Femur (tissue), 1 donor: Measurements from ENCODE around the gene CELA3B.
"Not testable (repeated sequence)": the region's sequence is repeated elsewhere in the genome, so short reads cannot be mapped to it uniquely, and the experiment has no call there.

Source experiments
- DNase-seq: peaks from one replicate; pipeline ENCODE4 v3.0.0-alpha.2; 2017

Gene CELA3B, protein sequence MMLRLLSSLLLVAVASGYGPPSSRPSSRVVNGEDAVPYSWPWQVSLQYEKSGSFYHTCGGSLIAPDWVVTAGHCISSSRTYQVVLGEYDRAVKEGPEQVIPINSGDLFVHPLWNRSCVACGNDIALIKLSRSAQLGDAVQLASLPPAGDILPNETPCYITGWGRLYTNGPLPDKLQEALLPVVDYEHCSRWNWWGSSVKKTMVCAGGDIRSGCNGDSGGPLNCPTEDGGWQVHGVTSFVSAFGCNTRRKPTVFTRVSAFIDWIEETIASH

DNA sequence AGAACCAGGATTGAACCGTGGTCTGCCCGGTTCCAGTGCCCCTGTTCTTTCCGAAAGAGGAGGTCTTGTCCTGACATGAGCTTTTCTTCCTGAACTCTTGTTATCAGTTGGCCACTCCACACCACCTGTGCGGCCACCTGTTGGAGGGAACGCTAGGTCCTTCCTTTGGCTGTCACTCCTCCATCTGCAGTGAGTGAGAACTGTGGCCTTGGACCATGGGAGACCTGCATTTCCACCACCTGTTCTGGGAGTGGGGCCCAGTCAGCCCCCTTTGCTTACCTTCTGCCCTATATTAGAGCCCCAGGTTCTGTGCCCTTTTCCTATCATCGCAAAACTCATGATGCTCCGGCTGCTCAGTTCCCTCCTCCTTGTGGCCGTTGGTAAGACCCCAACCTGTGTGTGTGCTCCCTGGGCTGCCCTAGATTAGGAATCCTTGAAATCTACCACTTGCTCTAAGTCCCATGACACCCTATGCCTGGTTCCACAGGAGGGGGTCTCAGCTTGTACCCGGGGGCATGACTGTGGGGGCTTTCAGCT lies at the start of gene CELA3B:
CELA3B (plus strand) TSS at position 320 of the 537 bp plus-strand sequence; CDS start at position 338, 18 bp downstream.
- not testable (repeated sequence) for DNase-seq

DNA sequence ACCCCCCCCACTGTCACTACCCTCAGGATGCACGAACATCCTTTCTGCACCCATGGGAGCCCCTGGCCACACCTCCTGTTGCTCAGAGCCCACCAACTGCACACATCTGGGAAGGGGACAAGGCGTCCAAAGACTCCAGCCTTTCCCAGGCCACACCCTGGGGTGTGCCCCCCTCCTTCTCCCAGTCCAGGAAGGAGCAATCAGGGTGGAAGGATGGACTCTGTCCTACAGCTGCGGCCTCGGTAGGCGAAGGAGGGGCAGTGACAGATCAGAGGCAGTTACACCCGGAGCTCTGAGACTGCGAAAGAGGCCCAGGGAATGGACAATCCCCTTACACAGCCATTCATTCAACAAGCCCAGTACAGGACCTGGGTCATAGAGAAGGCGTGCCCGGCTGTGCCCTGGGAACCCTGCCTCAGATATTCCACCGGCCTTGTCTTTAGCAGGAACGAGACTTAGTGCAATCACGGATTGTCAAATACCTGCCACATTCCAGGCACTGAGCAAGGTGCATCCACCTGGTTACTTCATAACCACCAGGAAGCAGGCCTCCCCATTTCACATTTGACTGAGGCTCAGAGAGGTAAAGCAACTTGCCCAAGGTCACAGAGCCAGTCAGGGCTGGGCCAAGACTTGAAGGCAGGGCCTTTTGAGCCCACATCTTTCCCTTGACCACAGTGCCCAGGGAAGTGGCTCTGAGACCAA lies 49.1 kb upstream of the CELA3B start:
- peak; percentile 72 for DNase-seq

DNA sequence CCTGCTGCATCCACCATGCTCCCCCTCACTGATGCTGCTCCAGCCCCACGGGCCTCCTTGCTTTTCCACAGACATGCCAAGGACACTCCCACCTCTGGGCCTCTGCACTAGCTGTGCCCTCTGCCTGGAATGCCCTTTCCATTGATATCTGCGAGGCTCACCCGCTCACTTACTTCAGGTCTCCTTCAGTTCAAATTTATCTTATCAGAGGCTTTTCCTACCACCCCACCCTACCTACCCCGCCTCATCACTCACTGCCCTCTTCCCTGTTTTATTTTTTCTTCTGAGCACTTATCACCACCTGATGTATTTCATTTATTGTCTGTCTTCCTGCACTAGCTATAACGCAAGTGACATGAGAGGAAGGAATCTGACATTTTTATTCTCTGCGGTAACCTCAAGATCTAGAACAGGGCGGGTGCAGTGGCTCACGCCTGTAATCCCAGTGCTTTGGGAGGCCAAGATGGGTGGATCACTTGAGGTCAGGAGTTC lies 46.7 kb upstream of the CELA3B start:
- no peak for DNase-seq

DNA sequence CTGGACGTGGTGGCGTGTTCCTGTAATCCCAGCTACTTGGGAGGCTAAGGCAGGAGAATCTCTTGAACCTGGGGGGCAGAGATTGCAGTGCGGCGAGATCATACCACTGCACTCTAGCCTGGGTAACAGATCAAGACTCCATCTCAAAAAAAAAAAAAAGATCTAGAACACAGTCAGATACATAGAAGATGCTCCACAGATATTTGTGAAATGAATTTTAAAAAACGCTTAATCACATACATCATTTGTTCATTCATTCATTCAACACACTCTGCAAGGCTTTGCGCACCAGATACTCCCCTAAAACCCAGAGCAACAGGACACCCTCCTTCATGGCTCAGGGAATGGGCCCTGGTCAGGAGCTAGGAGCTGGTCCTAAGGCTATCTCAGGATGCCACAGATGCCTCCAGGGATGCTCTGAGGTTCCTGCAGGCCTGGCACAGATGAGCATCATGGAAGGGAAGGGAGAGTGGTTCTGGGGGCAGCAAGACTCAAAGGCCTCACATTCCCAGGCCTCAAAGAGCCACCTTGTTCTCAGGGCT lies 46.1 kb upstream of the CELA3B start:
- DNase-seq, result no peak

DNA sequence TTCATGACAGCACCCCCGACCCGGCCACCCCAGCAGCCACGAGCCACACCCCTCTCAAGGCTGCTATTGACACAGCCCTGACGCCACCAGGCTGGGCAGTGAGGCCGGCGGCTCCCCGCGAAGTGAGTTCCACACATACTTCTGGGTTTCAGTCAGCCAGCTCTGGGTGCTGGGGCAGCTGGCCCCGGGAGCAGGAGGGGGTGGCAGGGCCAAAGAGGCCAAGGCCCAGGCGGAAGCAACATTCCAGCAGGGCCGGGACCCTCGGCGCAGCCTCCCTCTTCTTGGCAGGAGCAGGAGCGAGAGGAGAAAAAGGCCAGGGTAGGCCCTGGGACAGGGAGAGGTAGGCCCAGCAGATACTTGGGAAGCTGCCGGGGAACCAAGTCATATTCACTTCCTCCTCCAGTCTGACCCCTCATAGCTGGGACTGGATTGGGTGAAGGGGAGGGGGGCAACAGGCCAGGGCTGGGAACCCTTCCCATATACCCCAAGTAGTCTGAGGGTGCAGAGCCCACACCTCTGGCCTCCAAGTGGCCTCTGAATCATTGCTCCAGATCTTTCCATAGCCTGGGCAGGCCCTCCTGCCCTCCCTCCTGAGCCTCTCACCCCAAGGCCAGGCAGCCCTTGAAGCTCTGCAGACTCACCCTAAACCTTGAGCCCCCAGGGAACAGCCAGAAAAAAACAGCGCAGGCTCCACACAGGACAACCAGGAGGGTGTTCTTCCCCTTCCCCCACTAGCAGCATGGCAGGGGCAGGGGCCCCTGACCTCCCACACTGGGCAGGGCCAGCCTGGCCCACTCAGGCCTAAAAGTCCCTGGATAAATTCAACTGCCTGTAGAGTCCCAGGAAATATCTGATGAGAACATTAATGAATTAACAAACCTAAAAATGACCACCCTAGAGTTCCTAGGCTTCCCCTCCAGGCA lies 45.4 kb upstream of the CELA3B start:
- DNase-seq, result peak; percentile 79

DNA sequence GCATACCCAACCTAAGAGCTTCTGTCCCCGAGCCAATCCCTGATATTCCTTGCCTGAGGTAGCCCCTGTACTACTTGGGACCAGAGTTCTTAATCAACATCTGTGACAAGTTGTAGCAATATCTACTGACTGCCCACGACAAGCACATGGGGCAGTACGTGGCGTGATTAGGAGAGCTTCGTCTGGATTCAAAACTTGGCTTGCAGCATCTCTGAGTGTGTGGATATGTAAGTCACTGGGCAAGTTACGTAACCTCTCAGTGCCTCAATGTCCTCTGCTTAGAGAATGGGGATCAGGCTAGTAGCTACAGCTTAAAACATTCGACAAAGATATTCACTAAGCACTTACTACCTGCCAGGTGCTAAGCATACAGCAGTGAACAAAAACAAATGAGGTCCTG lies 44.7 kb upstream of the CELA3B start:
- DNase-seq, result no peak

DNA sequence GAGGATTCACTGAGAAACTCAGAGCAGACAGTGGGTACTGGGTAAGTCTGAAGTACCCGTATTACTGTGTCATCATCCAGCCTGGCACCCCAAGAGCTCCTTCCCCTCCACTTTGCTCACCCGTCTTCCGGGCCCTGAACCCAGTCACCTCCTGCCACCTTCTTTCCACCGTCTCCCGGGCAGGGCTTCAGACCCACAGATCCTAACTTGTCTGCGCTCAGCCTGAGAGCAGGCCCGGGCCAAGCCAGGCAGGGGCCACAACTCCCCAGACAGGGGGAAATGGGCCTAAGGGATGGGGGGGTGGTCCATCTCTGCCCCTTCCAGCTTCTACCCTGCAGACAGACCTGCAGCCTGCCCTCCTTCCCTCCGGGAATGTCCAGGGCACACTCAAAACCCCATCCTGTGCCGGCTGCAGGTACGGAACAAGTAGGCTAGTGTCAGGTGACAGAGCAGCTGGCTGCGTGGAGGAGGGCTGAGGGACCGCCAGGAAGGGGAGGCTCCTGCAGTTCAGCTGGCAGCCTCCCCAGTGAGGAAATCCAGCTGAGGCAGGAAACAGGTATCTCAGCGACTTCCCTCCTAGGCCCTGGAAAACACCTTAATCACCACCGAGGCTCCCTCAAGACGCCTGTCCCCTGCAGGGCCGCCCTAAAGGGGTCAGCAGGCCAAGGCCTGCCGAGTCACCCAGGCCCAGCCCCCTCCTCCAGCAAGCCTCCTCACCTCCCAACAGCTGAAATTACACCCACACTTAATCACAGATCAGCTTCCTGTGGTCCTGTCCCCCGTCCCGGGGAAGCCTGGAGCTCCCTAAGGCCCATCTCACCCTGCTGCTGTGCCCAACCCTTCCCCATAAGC lies 43.2 kb upstream of the CELA3B start:
- peak; percentile 77 for DNase-seq

DNA sequence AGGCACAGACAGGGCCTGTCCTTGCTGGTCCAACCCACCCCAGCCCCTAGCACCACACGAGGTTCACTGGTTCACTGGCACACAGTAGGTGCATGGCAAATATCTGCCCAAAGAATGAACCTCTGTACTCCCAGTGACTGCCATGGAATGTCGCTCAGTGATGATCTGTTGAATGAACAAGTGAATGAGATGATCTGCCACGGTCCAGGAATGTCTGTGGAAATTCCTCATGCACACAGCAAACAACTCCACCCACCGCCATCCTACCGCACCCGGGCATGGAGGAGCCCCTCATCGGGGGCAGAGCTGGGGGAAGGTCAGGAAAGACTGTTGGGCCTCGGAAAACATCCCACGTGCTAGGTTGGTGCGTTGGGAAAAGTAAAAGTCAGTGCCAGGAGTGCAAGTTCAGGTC lies 41.4 kb upstream of the CELA3B start:
- DNase-seq, result no peak

DNA sequence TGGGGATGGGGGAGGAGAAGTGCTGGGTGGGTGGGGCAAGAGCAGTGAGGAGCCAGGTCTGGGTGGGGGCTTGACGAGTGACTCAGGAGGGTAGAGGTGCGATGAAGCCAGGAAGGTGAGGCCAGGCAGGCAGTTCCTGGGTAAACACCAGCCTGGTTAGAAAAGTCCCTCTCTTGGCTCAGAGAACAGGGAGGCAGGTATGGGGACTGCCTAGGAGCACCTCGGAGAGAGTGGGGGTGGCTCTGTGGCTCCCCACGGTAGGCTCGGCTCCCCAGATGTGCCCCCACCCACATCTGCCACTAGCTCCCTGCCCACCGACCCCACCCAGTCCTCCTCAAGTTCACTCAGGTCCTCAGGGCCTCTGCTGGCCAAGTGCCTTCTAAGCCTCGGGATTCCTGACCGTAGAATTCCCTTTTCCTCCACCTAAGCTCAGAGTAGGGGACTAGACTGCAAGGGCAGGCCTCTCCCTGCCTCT lies 40.9 kb upstream of the CELA3B start:
- no peak for DNase-seq

DNA sequence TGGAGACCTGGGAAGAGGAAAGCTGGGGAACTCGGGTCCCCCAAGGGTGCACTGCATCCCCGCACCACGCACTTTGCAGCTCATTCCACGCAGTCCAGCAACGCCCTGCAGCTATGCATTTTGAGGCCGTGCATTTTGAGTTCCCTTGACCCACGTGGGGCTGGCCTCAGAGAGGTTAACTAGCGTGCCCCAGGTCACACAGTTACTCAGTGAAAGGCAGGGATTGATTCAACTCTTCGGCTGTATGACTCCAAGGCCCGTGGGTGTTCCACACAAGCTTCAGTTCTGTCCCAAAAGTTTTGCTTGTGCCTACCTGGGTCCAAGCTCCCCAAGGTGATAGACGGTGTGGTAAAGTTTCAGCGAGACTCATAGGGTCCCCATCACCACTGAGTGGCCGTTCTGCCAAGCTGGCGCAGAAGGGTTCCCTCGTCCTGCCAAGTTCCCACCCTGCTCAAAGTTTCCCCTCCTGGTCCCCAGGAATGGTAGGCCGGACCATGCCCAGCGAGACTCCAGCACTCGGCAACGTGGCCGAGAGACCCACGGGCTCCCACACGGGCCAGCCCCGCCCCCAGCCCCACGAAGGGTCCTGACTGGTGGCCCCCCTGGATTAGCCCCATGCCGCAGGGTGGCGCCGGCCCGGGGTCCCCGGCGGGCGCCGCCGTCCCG lies 40.3 kb upstream of the CELA3B start:
- DNase-seq, result peak; percentile 60

DNA sequence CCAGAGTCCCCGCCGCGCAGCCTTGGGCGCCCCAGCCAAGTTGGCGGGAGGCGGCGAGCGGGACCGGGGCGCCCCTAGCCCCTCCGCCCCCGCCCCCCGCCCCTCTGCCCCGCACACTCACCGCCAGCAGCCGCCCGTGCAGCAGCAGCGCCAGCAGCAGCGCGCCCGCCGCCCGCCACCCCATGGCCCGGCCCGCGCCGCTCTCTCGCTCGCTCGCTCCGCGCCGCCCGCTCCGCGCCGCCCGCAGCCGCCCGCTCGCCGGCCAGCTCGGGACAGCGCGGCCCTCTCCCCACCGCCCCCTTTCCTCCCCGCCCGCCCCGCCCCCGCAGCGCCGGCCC lies 39.8 kb upstream of the CELA3B start, which contains the start of gene HSPG2:
HSPG2 (minus strand) TSS at position 277 of the 338 bp plus-strand sequence; CDS start at position 184, 93 bp downstream.
- no peak for DNase-seq

DNA sequence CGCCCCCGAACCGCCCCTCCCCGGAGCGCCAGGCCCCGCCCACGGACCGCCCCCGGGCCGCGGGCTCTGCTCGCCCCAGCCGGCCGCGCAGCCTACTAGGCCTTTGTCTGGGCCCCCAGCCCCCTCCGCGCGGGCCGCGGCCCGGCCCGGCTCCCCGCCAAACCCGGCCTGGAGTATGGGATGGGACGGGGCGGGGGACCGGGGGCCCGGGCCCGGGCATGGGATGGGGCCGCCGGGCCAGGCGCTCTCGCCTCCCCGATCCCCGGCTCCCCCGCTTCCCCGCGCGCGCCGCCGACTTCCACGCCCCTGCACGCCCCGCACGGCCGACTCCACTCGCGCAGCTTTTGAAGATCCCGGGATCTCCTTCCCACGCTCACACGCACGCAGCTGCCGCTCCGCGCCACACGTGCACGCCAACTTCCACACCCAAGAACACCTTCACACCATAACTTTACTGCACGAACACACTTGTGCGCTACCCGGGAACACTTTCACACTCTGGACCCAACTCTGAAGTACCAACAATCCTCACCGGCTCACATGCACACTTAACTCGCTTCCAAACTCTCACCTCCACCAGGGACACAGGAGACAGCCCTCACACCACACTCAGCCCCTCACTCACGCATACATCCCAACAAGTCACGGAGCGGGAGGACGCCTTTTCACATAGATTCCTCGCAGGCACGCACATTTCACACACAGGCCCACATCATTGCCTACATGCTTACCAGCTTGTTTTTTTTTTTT lies 39.3 kb upstream of the CELA3B start:
- DNase-seq, result peak; percentile 93

DNA sequence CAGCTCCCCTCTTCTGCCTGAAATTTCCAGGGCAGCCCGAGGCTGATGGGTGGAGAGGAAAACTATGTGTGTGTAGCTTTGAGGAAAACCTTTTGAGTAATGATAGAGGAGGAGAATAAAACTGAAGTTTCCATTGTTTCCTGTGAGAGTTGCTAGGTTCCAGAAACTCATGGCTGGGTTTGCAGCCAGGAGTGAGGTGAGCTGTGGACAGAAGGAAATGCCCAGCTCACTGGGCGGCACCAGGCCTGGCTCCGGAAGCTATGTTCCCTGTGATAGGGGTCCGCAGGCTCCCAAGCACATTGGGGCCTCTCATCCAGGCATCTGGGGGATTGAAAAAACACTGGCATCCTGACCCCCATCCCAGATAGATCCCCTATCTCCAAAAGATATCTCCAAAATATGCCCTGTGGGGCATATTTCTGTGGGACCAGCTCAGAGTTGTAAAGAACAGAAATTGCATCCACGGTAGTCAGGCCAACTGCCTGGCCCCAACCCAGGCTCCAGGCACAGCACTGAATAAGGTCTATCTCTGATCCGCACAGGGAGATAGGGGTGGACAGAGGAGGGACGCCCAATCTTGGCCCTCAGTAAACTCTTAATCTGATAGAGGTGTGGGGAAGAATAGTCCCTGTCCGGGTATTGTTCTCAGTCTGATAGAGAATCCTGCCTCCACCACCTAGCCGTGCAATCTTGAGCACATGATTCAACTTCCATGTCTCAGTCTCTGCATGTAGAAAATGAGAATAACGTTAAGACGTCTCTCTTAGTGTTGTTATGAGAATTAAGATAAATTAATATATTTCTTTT lies 37.9 kb upstream of the CELA3B start:
- DNase-seq, result peak; percentile 76

DNA sequence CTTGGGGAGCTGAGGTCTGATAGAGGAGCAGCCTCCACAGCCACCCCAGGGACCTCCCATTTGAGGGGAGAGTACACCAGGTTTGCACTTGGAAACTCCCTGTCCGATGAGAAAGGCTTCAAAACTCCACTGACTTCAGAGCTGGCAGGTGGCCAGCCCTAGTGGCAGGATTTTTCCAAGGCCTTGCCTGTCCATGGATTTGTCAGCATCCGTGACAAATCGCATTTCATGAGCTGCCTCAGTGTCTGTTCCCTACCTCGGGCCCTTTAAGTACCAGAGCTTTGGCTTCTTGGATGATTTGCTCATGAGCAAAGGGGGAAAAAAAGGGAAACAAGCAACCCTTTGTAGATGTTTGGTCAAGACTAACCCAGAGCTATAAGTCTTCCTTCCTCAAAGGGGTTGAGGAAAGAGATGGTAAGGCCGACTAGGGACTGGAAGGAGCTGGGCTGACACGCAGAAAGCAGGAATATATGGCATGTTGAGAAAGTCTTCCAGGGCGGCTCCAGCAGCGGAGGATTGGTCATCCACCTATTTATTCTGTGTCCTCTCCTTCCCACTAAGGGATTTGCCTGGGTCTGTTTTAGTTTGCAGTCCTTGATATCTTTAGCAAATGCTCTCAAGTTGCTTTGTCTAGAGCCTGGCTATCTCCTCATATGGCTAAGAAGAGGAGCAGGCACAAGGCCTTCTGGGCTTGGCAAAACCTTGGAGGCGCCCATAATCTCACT lies 37.0 kb upstream of the CELA3B start:
- peak; percentile 94 for DNase-seq

DNA sequence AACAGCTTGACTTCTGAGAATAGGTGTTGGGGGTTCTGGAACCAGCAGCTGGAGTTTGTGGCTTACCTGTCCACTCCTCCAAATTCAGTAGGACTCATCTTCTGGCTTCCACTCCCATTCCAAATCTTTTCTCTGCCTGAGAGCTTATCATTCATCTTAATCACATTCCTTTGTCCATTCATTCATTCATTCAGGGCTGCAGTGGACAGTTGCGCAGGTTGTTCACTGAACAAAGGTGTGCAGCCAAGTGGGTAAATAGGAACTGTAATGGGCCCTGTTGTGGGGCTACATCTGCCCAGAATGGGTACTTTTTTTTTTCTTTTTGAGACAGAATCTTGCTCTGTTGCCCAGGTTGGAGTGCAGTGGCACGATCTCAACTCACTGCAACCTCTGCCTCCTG lies 36.3 kb upstream of the CELA3B start:
- DNase-seq, result no peak

DNA sequence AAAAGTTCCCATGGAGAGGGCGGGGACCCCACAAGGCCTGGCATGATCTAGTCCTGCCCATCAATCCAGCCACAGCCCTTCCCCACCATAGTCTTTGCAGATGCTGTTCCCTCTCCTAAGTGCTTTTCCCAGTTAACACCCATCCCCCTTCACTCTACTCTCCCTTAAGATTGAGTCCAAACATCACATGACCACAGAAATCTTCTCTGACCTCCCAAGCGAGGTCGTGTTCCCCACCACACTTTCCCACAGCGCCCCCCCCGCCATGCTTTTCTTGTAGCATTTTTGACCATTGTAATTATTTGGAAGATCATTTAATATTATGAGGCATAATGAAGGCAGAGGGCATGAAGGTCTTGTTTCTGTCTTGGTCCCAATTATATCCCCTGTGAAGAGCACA lies 35.5 kb upstream of the CELA3B start:
- no peak for DNase-seq

DNA sequence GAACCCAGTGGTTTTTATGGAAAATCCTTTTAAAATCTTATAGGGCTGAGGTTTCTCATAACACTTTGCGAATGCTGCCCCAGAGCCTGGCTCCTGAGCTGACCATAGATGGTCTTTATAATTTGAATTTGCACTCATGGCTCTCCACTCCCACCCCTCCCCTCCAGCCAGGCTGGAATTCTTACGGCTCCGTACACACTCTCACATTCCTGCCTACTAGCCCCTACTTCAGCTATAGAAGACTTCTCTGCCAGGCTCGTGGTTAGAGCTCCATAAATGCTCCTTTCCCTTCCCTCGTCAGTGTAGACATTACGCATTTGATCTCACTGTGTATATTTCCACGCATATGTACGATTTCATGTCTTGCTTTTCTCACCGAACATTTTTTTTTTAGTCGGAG lies 34.4 kb upstream of the CELA3B start:
- DNase-seq, result no peak

DNA sequence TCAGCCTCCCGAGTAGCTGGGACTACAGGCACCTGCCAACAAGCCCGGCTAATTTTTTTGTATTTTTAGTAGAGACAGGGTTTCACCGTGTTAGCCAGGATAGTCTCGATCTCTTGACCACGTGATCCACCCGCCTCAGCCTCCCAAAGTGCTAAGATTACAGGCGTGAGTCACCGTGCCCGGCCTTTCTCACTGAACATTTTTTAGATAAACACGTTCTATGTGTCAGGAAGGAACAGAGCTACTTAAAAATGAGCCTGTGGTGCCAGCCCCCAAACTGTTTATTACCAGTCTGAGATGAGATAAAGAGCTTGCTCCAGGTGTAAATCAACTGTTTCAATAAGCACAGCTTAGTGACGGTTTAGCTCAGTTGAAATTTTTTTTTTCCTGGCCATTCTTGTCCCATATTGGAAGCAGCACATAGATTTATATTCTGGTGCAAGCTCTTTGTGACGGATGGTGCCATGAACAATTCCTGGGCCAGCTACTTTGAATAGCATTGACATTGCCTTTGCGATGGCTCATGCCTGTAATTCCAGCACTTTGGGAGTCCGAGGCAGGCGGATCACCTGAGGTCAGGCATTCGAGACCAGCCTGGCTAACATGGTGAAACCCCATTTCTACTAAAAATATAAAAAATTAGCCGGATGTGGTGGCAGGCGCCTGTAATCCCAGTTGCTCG lies 33.7 kb upstream of the CELA3B start:
- DNase-seq, result not testable (repeated sequence)
